ENCODE data around the gene FOSL2.

- TF ChIP-seq CTCF (IDR thresholded peaks at IDR 0.05) = no peak
- no peak for TF ChIP-seq E2F1 (CRISPR knock-in tag; IDR thresholded peaks at IDR 0.05)
- TF ChIP-seq TEAD1 (CRISPR knock-in tag; IDR thresholded peaks at IDR 0.05) = no peak
- no peak for TF ChIP-seq ETV6 (CRISPR knock-in tag; IDR thresholded peaks at IDR 0.05)
These were observed 48.5 kb upstream of the FOSL2 start for GRCh38 chr2:28343971-28344715.
